HepG2 (cell line): Measurements from ENCODE around the gene FAM169A. TPM values are rescaled to one million over a fixed set of nuclear protein-coding genes. Genes with fewer than 3 reads are reported as not detected.

Source experiments
- ARID2 ChIP-seq: sonication (generic); formaldehyde crosslinking; IDR thresholded peaks from 2 replicates; pipeline ENCODE4 v1.8.1; 2022; ENCODE audit warnings: mild to moderate bottlenecking, missing genetic modification reagents, borderline replicate concordance
- BHLHE40 ChIP-seq: IDR thresholded peaks from 2 replicates; pipeline ENCODE4 v1.6.1; 2011; ENCODE audit warnings: low read length, improper control_type of control experiment
- CHCHD3 ChIP-seq: sonication (generic); formaldehyde crosslinking; IDR thresholded peaks from 2 replicates; pipeline ENCODE4 v1.8.0; 2022; ENCODE audit warnings: mild to moderate bottlenecking, missing genetic modification reagents, moderate library complexity
- CHD4 ChIP-seq: fragments of 200-600 bp; sonication (generic); IDR thresholded peaks from 2 replicates; pipeline ENCODE4 v1.7.0; 2017; ENCODE audit warnings: mild to moderate bottlenecking, low read length, borderline replicate concordance
- HNF1A ChIP-seq, 2 experiments: sonication (generic) in 1 of 2; formaldehyde crosslinking in 1 of 2; IDR thresholded peaks; 2 replicates each; pipeline versions ENCODE4 v1.4.0 to v1.6.1; 2016 to 2020; ENCODE audit warnings: borderline replicate concordance in 1 of 2, low read depth in 1 of 2, mild to moderate bottlenecking in 1 of 2, missing genetic modification reagents in 1 of 2
- PRDM15 ChIP-seq: sonication (generic); formaldehyde crosslinking; IDR thresholded peaks from 2 replicates; pipeline ENCODE4 v1.4.0; 2020; ENCODE audit warnings: missing genetic modification reagents
- RCOR2 ChIP-seq: IDR thresholded peaks from 2 replicates; pipeline ENCODE4 v1.6.1; 2016; ENCODE audit warnings: missing biosample characterization, missing genetic modification reagents
- REST ChIP-seq, 2 experiments: IDR thresholded peaks; 2 replicates each; pipeline ENCODE4 v1.6.1; 2011 to 2012; ENCODE audit warnings: low read length in 2 of 2, borderline replicate concordance in 1 of 2, low read depth in 1 of 2, mild to moderate bottlenecking in 1 of 2, moderate library complexity in 1 of 2
- SIX4 ChIP-seq: sonication (generic); formaldehyde crosslinking; IDR thresholded peaks from 2 replicates; pipeline ENCODE4 v1.4.0; 2020; ENCODE audit warnings: missing genetic modification reagents
- TBL1XR1 ChIP-seq: fragments of 150-350 bp; IDR thresholded peaks from 2 replicates; pipeline ENCODE4 v1.6.1; 2014; ENCODE audit warnings: borderline replicate concordance, low read length; ENCODE audit not compliant: partially characterized antibody
- THRA ChIP-seq: sonication (generic); formaldehyde crosslinking; IDR thresholded peaks from 2 replicates; pipeline ENCODE4 v1.4.0; 2020; ENCODE audit warnings: missing genetic modification reagents, borderline replicate concordance
- ZNF430 ChIP-seq: sonication (generic); formaldehyde crosslinking; IDR thresholded peaks from 2 replicates; pipeline ENCODE4 v1.9.0; 2021; ENCODE audit warnings: mild to moderate bottlenecking, missing genetic modification reagents
- ZNF589 ChIP-seq: sonication (generic); formaldehyde crosslinking; conservative IDR thresholded peaks from 2 replicates; pipeline ENCODE4 v1.8.0; 2022; ENCODE audit warnings: mild to moderate bottlenecking, moderate library complexity, missing genetic modification reagents
- ZNF709 ChIP-seq: sonication (generic); formaldehyde crosslinking; IDR thresholded peaks from 2 replicates; pipeline ENCODE4 v1.5.0; 2020; ENCODE audit warnings: mild to moderate bottlenecking, missing genetic modification reagents
- ZNF737 ChIP-seq: sonication (generic); formaldehyde crosslinking; IDR thresholded peaks from 2 replicates; pipeline ENCODE4 v1.5.0; 2020; ENCODE audit warnings: missing genetic modification reagents, mild to moderate bottlenecking, borderline replicate concordance
- ZNF792 ChIP-seq: IDR thresholded peaks from 2 replicates; pipeline ENCODE4 v1.6.1; 2016
- polyA plus RNA-seq, 8 experiments: library from polyadenylated mRNA; depleted of rRNA in 3 of 8; stranded (reverse) in 7 of 8; unstranded in 1 of 8; fragments of >200 nt; fragmentation: Illumina TruSeq in 4 of 8; extraction: Trizol in 4 of 8; gene quantifications; 2 replicates each; pipeline versions ENCODE4 v1.2.1 to v1.2.3, GENCODE V29; 2011 to 2016; ENCODE audit warnings: low read depth in 4 of 8, missing spikeins in 1 of 8, mixed read lengths in 1 of 8; ENCODE audit not compliant: insufficient read depth in 1 of 8
- total RNA-seq, 5 experiments: library from RNA; depleted of rRNA; stranded (reverse); fragments of >200 nt; fragmentation: Illumina TruSeq; extraction: Trizol; gene quantifications; 2 replicates each; pipeline ENCODE4 v1.2.3, GENCODE V29; 2016; ENCODE audit warnings: low read depth in 1 of 5

The FAM169A gene
- total and polyA plus RNA-seq, 2 of the 13 experiments (the other 11 are each of a cell fraction or from before 2014, with no cell fraction given) = 21.1 to 110 TPM

GRCh38 chr5:74865256-74865803 lies 857 bp downstream of the FAM169A start (continued):
- no peak for TF ChIP-seq PRDM15
- TF ChIP-seq THRA (CRISPR knock-in tag) = no peak
- TF ChIP-seq ZNF709 (CRISPR knock-in tag) = no peak
- TF ChIP-seq CHCHD3 (CRISPR knock-in tag) = no peak
- no peak for TF ChIP-seq TBL1XR1
- 0 out of 2 replicates have a peak, but pooled peaks have one; percentile 15 for TF ChIP-seq ZNF430 (CRISPR knock-in tag)
- TF ChIP-seq RCOR2 (CRISPR knock-in tag) = no peak
- no peak for TF ChIP-seq HNF1A (IDR thresholded peaks at IDR 0.05; ENCODE audit: low read depth)
- TF ChIP-seq HNF1A (CRISPR knock-in tag; IDR thresholded peaks at IDR 0.05; ENCODE audit: borderline replicate concordance) = no peak
- no peak for TF ChIP-seq REST (IDR thresholded peaks at IDR 0.05; ENCODE audit: borderline replicate concordance in 1 of 2, low read depth in 1 of 2, low read length in 2 of 2)
- no peak for TF ChIP-seq ZNF737
- peak; percentile 69; the same call in 1 of the 2 replicates for TF ChIP-seq ARID2
- TF ChIP-seq BHLHE40 = no peak
- TF ChIP-seq SIX4 (CRISPR knock-in tag) = no peak
- no peak for TF ChIP-seq CHD4
- no peak for TF ChIP-seq ZNF589 (CRISPR knock-in tag)
- TF ChIP-seq ZNF792 (CRISPR knock-in tag) = no peak
